GM12873 (cell line): ENCODE data around the gene CALML4.
A peak's percentile ranks its signal among the peaks of the same experiment; 100 is the strongest.

Experiments used
- CTCF ChIP-seq: IDR thresholded peaks from 2 replicates; pipeline ENCODE4 v1.5.1; 2012; ENCODE audit warnings: low read depth, mild to moderate bottlenecking, moderate library complexity, low read length, control low read depth; ENCODE audit not compliant: insufficient read depth; ENCODE audit errors: missing control alignments

Gene CALML4, protein sequence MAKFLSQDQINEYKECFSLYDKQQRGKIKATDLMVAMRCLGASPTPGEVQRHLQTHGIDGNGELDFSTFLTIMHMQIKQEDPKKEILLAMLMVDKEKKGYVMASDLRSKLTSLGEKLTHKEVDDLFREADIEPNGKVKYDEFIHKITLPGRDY

GRCh38 chr15:68204776-68205557 lies at the start of gene CALML4:
Gene CALML4 (minus strand): TSS chr15:68205332. CDS start chr15:68205247, 85 bp downstream.
- no peak for TF ChIP-seq CTCF

GRCh38 chr15:68252925-68253534 lies 47.9 kb upstream of the CALML4 start:
- peak; percentile 82 for TF ChIP-seq CTCF

DNA sequence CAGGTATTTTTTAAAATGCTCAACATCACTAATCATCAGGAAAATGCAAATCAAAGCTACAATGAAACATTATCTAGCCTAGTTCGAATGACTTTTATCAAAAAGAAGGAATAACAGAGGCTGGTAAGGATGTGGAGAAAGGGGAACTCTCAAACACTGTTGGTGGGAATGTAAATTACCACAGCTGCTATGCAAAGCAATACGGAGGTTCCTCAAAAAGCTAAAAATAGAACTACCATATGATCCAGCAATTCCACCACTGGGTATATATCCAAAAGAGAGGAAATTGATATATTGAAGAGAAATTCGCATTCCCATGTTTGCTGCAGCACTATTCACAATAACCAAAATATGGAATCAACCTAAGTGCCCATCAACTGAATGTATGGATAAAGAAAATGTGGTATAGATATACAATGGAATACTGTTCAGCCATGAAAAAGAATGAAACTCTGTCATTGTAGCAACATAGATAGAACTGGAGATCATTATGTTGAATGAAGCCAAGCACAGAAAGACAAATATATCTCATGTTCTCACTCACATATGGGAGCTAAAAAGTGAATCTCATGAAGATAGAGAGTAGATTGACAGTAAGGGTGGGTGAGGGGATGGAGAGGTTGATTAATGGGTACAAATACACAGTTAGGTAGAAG lies 44.1 kb upstream of the CALML4 start:
- TF ChIP-seq CTCF = no peak

DNA sequence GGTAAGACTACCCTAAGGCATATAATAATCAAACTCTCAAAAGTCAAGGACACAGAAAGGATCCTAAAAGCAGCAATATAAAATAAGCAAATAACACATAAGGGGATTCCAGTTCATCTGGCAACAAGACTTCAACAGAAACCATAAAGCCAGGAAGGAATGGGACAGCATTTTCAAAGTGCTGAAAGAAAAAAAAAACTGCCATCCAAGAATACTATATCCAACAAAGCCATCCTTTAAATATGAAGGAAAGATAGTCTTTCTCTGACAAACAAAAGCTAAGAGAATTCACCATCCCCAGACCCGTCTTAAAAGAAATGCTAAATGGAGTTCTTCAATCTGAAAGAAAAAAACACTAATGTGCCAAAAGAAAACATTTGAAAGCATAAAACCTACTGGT lies 39.1 kb upstream of the CALML4 start:
- no peak for TF ChIP-seq CTCF

DNA sequence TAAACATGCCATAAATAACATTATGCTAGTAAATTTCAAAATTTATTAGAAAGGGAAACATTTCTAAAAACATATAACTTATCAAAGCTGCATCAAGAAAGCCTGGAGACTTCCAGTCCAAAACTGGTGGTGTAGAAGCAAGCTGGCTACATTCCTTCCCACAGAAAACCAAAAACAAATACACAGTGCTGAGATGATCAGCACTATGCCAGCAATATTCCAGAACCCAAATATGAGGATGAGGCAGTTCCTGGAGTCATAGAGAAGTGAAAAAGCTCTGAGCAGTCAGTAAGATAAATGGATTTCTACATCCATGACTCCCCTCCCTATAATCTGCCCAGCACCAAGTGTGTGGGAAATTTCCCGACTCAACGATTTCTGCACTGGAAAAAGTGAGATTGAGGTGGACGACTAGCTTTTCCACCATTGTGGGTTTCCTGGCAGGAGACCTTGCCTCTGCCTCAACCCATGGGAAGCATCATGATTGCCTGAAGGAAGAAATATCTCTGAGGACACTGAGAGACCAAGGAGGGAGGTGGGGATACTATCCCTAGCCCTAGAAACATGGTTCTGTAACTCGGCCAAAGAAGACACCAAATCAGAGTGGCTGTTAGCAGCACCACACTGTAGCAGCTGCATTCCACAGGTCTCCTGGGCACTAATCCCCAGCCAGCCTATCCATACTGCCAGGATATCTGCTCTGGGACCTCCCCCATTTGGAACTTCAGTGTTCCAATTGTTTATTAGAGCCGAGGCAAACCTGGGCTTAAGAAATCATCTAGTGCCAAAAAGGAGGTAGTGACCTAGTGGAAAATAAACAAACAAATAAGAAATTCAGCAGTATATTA lies 36.2 kb upstream of the CALML4 start:
- TF ChIP-seq CTCF = no peak

- no peak for TF ChIP-seq CTCF
Measured at GRCh38 chr15:68239025-68239424, 33.9 kb upstream of the CALML4 start.
